ENCODE data around the gene KCTD11.

KCTD11 gene

DNA sequence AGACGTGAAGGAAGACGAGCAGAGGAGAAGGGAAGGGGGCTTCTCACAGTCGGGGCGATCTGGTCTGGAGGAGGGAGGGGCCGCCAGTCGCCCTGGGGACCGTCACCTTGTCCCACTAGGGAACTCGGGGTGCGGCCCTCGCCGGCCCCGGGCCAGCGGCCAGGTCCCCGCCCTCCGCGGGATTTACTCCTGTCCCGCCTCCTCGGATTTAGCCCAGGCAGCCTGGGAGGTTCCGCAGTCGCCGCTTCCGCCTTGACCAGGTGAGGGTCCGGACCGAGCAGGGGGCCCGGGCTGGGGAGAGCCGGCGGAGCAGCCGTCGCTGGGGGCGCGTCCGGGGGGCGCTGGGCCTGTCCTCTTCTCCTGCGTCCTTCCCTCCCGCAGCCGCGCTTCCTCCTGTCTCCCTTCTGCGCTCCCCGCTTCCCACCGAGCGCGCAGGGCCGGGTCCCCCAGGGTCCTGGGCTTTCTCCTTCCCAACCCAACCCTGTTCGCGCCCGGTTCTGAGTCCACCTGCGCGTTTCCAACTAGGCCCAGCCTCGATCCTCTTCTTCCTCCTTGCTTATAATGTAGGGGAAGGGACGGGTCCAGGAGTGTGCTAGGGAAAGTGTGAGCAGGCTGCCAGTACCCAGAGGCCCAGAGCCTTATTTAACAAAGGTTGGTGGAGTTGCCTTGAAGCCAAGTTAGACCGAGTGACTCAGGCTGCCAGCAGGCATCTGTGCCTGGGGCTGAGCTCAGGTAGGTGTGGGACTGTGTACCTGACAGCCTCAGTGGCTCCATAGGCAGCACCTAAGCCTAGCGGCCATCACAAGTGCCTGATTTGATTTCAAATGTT is 29.1 kb downstream of the KCTD11 start, which contains the start of gene TNK1:
TSS of gene TNK1 (plus strand) at position 235 of the 829 bp plus-strand sequence. CDS start 1,838 bp downstream, outside the sequence.
- no peak for DNase-seq

DNA sequence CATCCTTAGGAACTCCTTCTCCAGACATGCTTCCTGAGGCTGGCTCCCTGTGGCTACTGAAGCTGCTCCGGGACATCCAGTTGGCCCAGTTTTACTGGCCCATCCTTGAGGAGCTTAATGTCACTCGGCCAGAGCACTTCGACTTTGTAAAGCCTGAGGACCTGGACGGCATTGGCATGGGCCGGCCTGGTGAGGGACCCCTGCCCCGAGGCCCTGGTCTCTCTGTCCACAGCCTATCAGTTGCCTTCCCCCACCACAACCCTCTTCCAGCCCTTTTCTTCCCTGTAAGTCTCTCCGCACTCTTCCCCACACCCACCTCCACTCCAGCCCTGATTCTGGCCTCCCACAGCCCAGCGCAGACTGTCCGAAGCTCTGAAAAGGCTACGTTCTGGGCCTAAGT is 30.9 kb downstream of the KCTD11 start:
- no peak for DNase-seq

DNA sequence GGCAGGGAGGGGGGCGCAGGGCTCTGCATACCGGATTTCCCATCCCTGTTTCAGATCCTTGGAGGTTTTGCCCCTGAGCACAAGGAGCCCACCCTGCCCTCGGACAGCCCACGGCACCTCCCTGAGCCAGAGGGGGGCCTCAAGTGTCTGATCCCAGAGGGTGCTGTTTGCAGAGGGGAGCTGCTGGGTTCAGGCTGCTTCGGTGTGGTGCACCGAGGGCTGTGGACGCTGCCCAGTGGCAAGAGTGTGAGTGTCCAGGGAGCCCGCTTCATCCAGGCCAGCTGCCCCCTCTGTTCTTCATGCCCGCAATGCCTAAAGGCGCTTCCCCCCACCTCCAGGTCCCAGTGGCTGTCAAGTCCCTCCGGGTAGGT is 31.4 kb downstream of the KCTD11 start:
- DNase-seq: no peak

DNA sequence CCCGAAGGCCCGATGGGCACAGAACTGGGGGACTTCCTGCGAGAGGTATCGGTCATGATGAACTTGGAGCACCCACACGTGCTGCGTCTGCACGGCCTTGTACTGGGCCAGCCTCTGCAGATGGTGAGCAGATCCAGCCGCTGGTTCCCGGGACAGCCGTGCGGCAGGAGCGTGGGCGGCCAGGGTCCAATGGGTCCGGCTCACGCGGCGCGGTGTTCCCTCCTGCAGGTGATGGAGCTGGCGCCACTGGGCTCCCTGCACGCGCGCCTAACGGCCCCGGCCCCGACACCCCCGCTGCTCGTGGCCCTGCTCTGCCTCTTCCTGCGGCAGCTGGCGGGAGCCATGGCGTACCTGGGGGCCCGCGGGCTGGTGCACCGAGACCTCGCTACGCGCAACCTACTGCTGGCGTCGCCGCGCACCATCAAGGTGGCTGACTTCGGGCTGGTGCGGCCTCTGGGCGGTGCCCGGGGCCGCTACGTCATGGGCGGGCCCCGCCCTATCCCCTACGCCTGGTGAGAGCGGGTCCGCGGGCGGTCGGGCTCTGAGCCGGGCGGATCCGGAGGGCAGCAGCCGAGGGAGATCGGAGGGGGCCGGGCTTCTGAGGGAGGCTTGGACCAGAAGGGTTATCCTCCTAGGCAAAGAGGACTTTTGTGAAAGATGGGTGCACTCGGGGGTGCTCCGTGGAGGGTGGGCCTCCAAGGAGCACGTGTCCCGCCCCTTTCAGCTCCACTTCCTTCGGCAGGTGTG is 32.0 kb downstream of the KCTD11 start:
- peak; percentile 69 for DNase-seq

DNA sequence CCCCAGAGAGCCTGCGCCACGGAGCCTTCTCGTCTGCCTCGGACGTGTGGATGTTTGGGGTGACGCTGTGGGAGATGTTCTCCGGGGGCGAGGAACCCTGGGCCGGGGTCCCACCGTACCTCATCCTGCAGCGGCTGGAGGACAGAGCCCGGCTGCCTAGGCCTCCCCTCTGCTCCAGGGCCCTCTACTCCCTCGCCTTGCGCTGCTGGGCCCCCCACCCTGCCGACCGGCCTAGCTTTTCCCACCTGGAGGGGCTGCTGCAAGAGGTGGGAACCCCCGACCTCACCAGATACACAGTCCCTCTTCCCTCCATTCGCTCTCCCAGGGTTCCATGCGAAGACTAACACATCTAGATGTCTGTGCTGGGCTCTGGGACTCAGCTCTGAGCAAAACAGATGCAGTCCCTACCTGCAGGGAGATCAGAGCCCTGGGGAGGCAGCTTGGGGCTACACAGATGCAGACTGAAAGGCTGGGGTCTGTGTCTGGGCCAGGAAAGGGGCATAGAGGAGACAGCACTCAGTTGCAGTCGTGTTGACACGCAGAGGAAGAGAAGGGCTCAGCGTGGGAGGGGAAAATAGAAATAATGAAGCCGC is 32.6 kb downstream of the KCTD11 start:
- no peak for DNase-seq

DNA sequence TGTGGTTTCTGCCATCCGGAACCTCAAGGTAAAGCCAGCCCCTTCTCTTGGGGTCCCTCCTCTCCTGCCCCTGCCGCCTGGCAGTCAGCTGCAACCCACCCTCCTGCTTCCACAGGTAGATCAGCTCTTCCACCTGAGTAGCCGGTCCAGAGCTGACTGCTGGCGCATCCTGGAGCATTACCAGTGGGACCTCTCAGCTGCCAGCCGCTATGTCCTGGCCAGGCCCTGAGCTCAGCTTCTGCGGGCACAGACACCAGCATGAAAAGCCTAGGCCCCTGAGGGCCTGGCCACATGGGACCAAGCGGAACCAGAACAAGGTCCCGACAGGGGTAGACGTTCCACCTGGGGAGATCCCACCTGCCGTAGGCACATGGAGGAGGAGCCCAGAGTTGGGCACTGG is 36.9 kb downstream of the KCTD11 start:
- no peak for DNase-seq

DNA sequence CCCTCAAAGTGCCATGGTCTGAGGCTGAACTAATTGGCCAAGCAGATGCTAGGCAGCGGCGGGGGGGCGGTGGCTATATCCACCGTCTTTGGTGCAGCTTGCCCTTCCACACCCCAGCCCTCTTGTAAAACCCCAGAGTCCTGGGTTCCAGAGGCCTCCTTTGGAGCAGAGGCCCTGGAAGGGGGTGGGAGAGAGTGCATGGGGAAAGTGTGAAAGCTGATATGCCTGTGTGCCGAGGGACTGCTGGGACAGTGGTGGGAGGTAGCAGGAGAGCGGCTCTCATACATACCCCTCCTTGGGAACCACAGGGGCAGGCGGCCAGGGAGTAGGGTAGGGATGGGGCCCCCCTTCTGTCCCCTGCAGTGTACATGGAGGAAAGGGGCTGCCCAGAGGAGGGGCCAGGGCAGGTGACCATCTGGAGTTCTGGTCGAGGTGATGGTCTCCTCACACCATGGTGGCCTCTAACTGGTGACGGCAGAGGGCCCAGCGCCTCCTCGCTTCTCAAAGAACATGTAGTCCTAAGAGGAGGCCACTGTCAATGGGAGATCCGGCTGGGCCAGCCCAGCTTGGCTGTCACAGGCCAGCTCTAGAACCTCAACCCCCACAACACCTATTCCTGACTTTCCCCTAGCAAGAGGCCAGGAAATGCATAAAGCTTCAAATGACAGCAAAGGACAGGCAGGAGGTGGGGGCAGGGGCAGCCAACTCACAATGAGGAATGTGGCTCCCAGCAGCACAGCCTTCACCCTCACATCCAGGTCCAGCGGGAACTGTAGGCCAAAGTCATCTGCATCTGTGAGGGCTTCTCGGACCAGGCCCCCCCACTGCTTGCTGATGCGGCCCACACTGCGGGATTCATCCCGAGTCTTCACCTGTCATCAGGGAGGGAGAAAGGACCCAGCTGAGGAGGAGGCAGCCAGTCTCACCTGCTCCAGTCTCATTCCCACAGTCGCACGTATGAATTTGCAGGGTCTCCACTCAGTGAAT is 38.3 kb downstream of the KCTD11 start:
- DNase-seq: no peak

DNA sequence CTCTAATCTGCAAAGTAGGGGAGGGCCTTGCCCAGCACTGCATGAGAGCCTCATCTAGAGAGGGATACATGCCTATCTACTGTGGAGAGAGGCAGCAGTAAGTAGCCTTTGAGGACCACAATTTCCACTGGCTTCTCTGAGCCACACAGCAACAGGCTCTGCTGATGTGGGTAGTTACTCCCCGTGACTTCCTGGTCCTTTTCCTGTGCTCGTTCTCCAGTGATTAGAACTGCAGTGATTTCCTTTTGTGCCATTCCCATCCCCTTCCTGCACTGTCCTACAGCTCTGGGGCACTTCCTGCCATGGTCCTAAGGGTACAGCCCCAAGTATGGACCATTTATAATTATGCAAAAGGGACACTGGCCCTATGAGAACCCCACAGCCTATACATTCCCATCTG is 39.3 kb downstream of the KCTD11 start:
- no peak for DNase-seq

DNA sequence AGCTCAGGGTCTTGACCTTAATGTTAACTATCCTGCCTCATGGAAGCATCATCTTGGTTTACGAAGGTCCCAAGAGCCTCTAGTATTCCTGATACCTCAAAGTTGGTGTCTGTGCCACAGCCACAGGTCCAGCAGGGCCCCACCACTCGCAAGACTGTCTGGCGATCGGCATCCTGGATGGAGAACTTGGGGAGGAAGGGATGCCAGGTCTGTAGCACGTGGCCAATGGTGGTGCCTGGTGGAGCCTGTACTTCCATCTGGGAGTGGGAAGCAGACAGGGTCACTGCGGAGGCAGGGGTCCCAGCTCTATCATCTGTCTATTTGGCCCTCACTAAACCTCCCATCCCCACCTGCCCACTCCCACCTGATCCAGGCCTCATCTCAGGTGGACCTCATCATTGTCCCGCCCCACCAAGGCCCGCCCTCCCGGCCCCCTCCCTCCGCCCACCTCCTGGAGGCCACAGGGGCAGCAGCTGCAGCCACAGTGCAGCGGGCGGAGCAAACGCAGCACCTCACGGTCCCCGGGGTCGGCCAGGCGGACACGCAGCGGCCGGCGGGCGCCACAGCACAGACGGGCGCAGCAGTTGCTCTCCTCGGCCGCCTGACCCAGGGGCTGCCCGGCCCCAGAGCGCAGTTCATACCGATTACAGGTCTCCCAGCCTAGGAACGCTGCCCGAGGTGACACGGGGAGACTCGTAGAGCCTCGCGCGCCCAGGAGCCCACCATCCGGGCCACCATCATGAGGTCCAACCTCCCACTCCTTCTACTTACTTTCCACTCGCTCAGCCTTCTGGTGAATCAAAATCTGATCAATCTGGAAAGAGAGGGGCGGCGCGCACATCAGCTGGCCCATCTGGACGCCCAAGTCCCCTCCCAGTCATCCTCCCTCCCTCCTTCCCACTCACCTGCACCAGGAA is 41.0 kb downstream of the KCTD11 start:
- no peak for DNase-seq

DNA sequence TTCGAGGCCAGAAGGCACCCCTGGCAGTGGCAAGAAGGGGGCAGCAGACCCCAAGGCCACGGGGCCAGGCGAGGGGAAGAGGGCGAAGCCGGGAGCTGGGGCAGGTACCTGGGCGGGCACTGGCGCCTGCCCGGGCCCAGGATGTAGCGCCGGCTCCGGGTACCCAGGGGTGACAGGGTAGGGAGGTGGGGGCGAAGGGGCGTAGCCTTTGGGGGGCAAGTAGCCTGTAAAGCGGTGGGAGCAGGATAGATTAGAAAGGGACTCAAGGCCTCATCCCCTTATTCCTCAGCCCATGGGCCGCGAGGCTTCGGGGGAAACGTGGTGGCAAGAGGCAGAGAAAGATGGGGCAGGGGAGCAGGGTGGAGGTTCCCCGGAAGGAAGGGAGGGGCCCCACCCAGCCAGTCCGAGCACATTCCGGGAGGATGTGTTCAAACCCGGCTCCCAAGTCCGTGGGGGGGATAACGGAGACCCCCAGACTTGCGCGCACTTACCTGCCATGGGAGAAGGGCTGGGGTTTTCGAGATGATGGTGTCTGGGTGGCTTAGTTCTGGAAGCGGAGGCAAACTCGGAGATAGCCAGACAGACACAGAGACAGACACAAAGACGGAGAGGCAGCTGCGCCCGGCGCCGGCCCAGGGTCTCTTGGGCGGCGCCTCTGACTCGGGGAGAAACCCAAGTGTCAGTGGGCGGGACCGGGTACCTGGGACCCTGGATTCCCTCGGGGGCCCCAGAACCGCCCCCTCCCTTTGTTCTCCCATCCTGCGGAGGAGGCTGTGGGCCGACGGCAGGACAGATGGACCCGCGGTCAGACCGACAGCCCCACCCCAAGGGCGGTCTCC is 41.9 kb downstream of the KCTD11 start:
- peak; percentile 50 for DNase-seq

DNA sequence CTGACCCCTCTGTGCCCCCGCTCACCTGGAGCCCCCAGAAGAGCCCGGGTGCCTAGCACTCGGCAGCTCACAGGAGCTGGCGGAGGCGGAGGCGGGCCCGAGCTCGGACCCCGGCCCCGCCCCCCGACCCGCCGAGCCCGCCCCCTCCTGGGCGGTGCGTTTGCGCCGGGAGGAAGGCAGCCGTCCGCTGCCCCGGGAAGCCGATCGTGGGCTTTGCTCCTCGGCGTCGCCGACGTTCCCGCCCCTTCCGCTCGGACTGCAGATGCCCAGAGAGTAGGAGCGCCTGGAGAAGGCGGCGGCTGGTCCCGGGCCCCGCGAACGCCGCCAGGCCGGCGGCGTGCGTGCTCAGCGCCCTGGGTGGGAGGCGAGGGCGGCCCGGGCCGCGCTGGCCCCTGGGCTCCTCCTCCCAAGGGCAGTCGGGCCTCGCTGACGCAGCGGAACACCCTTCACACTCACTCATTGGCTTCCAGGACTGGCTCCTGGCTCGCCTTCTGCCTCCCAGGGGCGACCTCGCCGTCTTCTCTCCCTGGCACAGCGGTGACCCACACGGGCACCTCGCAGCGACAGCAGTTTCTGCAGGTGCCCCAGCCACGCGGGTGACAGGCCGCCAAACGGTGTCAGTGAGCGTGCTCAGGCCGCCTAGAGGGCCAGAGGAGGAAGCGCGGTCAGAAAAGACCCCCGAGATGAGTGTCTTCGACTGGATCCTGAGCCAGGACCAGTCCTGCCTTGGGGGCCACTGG is 42.7 kb downstream of the KCTD11 start, which contains the start of gene PLSCR3:
TSS of gene PLSCR3 (minus strand) at position 74 of the 740 bp plus-strand sequence. CDS start 415 bp downstream, outside the sequence.
- DNase-seq: peak; percentile 91

DNA sequence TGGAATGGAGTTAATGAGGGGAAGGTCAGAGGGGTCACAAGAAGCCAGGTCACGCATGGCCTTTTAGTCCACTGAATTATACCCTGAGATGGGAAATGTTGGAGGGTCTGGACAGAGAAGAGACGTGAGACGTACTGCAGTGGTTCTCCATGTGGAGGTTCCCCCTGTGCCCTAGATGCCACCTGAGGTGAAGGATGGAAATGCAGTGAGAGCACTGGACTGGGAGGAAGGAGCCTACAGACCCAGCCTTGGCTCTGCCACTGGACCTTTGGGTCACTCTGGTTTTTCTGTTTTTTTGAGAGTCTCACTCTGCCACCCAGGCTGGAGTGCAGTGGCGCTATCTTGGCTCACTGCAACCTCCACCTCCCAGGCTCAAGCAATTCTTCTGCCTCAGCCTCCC is 44.2 kb downstream of the KCTD11 start:
- no peak for DNase-seq

DNA sequence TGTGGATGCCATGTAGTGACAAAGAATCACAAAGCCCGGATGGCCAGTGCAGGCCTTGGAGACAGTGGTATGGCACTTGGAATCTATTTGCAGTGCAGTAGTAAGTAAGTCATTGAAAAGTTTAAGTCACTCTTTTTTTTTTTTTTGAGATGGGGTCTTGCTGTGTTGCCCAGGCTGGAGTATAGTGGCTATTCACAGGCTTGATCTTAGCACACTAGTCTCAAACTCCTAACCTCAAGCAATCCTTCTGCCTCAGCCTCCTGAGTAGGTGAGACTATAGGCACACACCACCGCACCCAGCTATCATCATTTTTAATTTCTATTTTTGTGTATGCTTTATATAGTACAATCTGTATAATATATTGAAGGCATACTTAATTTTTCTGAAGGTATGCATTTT is 46.6 kb downstream of the KCTD11 start:
- no peak for DNase-seq

DNA sequence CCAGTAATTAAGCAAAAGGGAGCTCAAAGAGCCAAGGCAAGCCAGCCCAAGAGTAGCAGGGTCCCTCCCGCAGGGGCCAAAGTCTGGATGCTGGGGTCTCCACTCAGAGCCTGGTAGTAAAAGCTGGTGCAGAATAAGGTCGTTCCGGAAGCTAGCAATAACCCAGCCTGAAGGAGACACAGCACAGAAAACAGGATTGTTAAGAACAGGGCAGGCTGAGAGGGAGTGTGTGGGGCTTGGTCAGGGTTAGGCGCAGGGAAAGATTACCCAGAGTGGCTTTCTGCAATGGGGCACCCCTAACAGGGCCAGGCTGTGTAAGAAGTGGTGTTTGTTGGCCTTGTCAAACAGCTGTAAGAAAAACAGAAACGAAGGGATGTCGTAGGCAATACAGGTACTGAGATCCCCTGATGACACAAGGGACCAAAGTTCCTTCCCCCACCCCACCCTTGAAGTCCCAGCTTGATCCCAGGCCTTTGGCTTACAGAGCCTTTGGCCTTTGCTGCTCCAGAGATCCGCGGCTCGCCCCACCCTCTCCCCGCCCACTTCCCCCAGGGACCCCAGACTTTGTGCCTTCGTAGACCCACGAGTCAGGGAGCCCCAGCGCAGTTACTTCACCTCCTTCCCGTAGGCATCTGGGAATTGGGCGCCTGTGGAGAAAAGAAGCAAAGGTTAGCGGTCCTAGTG is 51.2 kb downstream of the KCTD11 start:
- DNase-seq: peak; percentile 64

DNA sequence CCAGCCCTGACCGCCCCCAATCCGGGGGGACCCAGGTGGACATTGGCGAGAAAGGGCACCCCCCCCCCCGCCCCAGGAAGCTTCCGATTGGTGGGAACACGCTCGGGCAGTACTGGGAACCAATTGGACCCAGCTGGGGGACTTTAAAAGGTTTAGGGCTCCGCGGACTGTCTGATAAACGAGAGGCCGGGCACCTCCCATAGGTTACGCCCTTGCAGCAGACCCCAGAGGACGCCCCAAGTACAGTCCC is 51.7 kb downstream of the KCTD11 start:
- peak; percentile 91 for DNase-seq

DNA sequence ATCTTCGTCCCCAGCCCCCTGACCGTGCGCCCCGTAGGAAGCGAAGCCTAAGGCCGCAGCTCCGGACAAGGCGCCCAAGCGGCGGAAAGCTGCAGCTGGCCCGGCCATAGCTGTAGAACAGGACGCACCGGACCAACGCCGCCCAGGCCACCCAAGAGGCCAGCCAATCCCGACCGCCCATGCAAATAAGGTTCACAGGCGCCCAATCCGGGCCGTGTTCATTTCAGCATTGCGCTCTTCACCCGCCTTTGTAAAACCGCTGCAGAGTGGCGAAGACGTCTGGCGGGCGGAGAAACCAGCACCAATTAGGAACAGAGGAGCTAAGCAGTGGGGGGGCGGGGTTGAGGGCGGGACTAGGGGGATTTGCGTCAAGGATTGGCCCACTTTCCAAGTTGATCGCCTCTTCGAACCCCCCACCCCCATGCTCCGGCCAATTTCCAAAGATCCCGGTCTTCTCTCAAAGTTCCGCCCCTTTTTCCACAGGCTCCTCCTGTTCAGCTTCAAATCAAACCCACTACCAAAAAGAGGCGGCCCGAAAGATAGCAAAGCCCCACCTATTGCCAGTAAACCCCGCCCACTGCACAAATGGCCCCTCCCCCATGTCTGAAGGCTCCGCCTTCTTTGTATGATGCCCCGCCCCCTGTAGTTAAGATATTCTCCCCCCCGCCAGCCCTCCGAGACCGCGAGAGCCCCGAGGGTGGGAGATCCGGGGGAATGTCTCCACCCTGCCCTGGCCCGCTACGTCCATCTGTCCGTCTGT is 52.2 kb downstream of the KCTD11 start, which contains the start of gene TMEM256:
TSS of gene TMEM256 (minus strand) at position 121 of the 760 bp plus-strand sequence. CDS start at position 108, 13 bp downstream.
- DNase-seq: peak; percentile 100

Measured in hematopoietic multipotent progenitor cell treated with erythropoietin and hydrocortisone succinate and interleukin-3 and kit ligand, for 4 days (in vitro differentiated cells).